GM12873 (cell line): ENCODE data around the gene CPT1A.

Experiments
- TF ChIP-seq, protein P1 (sequence below): IDR thresholded peaks from 2 replicates; pipeline ENCODE4 v1.5.1; 2012; ENCODE audit warnings: low read depth, mild to moderate bottlenecking, moderate library complexity, low read length, control low read depth; ENCODE audit not compliant: insufficient read depth; ENCODE audit errors: missing control alignments

Gene CPT1A

DNA sequence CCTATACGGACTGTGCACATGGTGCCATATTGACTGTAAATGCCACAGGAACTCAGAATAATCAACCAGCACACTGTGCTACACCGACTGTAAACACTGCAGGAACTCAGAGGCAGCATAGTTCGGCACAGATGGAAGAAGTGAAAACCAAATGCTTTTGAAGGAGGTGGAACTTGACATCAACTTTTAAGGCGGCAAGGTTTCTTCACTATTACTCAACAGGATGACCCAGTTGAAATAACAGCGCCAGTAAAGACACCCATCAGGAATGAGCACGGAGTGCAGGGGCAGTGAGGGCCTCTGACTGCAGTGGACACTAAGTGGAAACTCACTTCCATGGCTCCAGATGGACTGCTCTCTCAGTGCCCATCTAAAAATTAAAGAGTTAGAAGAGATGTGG is 106.1 kb downstream of the CPT1A start:
- TF ChIP-seq, protein P1, sequence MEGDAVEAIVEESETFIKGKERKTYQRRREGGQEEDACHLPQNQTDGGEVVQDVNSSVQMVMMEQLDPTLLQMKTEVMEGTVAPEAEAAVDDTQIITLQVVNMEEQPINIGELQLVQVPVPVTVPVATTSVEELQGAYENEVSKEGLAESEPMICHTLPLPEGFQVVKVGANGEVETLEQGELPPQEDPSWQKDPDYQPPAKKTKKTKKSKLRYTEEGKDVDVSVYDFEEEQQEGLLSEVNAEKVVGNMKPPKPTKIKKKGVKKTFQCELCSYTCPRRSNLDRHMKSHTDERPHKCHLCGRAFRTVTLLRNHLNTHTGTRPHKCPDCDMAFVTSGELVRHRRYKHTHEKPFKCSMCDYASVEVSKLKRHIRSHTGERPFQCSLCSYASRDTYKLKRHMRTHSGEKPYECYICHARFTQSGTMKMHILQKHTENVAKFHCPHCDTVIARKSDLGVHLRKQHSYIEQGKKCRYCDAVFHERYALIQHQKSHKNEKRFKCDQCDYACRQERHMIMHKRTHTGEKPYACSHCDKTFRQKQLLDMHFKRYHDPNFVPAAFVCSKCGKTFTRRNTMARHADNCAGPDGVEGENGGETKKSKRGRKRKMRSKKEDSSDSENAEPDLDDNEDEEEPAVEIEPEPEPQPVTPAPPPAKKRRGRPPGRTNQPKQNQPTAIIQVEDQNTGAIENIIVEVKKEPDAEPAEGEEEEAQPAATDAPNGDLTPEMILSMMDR, result no peak

DNA sequence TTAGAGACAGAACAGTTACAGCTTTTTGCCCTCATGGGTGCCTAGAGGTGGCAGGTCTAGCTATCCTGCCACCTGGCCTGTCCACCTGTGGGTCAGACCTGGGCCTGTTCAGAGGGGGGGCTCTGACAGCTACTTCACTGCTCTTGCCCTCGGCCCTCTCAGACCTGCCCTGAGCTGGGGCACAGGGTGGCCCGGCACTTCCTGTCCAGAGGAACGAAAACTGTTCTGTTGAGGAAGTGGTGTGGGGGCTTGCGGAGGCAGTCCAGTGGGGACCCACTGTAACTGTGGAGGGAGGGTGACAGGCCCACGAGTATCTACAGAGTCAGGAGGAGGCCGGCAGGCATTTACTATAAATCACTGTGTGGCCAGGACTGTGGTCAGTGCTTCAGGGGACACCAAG is 106.6 kb downstream of the CPT1A start:
- TF ChIP-seq, protein P1, result no peak

DNA sequence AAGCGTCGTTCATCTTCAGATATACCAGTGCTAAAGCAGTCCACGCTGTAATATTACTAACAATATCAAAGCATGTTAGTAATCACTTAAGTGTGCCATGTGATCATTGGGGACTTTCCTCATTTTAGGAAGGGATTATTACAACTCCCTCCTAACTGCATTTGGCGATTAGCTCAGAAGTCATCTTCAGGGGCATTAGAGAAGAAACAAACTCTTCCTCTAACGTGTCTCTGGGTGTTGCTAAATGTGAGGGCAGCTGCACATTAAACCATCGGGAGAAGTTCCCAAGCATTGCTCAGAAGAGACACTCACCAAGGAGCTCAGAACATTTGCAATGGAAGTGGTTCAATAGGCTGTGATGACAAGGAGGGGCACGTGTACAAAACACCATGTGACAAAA is 107.6 kb downstream of the CPT1A start:
- TF ChIP-seq, protein P1, result no peak

DNA sequence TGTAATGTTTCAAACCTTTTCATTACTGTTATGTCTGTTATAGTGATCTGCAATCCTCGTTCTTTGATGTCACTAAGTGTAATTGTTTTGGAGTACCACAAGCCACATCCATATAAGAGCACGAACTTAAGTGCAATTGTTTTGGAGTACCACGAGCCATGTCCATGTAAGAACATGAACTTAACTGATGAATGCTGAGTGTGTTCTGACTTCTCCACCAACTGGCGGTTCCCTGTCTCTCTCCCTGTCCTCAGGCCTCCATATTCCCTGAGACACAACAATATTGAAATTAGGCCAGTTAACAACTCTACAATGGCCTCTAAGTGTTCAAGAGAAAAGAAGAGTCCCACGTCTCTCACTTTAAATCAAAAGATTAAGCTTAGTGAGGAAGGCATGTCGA is 113.9 kb downstream of the CPT1A start:
- TF ChIP-seq, protein P1, result no peak

DNA sequence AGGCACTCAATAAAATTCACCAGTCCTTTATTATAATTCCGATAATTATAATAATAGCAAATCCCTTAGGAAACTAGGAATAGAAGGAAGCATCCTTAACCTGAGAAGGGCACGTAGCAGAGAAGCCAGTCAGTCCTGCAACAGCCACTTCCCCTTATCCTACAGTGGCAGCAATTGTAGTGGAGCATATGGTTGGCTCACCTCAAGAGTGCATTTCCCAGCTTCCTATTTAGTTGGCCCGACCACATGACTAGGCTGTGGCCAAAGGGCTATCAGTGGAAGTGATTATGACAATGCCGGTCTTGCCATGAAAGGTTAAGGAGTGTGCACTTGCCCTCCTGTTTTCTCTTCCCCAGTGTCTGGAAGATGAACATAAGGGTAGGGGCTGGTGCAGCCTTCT is 117.4 kb downstream of the CPT1A start:
- TF ChIP-seq, protein P1, result no peak

DNA sequence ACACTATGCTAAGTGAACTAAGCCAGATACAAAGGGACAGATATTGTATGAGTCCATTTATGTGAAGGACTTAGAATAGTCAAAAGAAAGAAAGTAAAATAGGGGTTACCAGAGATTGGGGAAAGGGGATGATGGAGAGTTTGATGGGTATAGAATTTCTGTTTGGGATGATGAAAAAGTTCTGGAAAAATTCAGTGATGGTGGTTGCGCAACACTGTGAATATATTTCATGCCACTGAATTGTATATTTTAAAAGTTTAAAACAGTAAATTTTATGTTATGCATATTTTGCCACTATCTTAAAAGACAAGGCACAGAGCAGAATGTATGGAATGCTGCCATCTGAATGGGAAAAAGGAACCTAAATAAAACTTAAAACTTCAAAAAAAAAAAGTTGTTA is 119.6 kb downstream of the CPT1A start:
- TF ChIP-seq, protein P1, result no peak

DNA sequence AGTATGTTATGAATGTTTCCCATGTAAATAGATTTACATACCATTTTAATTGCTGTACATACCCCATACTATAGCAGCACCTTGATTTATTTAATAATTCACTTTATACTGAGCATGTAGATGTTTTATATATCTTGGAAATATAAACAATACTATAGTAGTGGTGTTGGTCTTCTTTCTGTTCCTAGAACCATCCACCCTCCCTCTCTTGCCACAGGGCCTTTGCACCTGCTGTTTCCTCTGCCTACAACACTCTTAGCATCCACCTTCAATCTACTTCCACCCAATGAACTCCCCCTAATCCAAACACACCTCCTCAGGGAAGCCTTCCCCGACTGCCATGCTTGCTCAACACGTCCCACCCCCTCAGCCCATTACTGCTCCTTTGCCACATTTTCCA is 120.6 kb downstream of the CPT1A start:
- TF ChIP-seq, protein P1, result no peak
